ENCODE measurements around the gene MCOLN2. TPM values are rescaled to one million over a fixed set of nuclear protein-coding genes. Genes with fewer than 3 reads are reported as not detected.

Gene MCOLN2
- total RNA-seq, 1 experiment from 2014 or later, result 1.3 TPM

DNA sequence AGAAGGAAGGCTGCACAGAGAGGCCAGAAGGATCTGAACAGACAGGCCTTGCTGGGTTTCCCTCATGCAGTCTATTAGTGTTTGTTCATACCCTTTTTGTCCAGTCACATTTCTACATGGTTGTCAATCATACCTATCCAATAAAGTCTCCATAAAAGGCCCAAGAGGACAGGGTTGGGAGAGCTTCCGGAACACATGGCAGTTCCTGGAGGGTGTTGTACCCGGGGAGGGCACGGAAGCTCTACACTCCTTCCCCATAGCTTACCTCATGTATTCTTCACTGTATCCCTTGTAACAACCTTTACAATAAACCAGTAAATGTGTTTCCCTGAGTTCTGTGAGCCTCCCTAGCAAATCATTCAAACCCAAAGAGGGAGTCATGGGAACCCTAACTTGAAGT, 28.0 kb downstream of the MCOLN2 start:
- no peaks in the 10 kb centered on the region for H3K79me2 ChIP-seq (ENCODE audit: insufficient read depth, low read length)
- H2AFZ ChIP-seq (ENCODE audit: low read length), result no peak overlapping the region
- no peak overlapping the region for H2AK5ac ChIP-seq (ENCODE audit: insufficient read length, low read length)
- H2BK20ac ChIP-seq (ENCODE audit: low read depth, low read length, poor library complexity, severe bottlenecking), result no peak overlapping the region
- TF ChIP-seq, protein P1, sequence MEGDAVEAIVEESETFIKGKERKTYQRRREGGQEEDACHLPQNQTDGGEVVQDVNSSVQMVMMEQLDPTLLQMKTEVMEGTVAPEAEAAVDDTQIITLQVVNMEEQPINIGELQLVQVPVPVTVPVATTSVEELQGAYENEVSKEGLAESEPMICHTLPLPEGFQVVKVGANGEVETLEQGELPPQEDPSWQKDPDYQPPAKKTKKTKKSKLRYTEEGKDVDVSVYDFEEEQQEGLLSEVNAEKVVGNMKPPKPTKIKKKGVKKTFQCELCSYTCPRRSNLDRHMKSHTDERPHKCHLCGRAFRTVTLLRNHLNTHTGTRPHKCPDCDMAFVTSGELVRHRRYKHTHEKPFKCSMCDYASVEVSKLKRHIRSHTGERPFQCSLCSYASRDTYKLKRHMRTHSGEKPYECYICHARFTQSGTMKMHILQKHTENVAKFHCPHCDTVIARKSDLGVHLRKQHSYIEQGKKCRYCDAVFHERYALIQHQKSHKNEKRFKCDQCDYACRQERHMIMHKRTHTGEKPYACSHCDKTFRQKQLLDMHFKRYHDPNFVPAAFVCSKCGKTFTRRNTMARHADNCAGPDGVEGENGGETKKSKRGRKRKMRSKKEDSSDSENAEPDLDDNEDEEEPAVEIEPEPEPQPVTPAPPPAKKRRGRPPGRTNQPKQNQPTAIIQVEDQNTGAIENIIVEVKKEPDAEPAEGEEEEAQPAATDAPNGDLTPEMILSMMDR (conservative IDR thresholded peaks at IDR 0.05), result no peak
- H4K20me1 ChIP-seq (ENCODE audit: control insufficient read depth, insufficient read depth, insufficient read length), result no peaks in the 10 kb centered on the region
- no peak overlapping the region for H3K18ac ChIP-seq (ENCODE audit: insufficient read length, low read depth, low read length)
- no peak overlapping the region for H3K4ac ChIP-seq (ENCODE audit: low read depth, low read length)
- H3K9ac ChIP-seq (ENCODE audit: extremely low read depth, insufficient read length, low read length), result no peak overlapping the region
- no peaks in the 10 kb centered on the region for H3K79me1 ChIP-seq (ENCODE audit: insufficient read depth, low read depth, low read length, poor library complexity, severe bottlenecking)
- DNase-seq, result no peak
- no peak overlapping the region for H2BK120ac ChIP-seq (ENCODE audit: low read depth, low read length, poor library complexity, severe bottlenecking)
- no peak overlapping the region for H3K4me3 Mint-ChIP-seq
- H3K14ac ChIP-seq (ENCODE audit: insufficient read depth, low read length), result no peak overlapping the region
- H3K4me1 Mint-ChIP-seq, result peaks cover 3 to 4% of the 10 kb centered on the region in 2 experiments; a peak in 2 of 4 replicates
- H3K23ac ChIP-seq (ENCODE audit: insufficient read length, low read depth, low read length), result no peak overlapping the region
- H3K9me3 ChIP-seq (ENCODE audit: control insufficient read depth, low read depth, low read length), result no peaks in the 10 kb centered on the region
- H3K4me1 ChIP-seq (ENCODE audit: insufficient read depth, low read length), result peaks cover under 1% of the 10 kb centered on the region; the same call in 1 of the 2 replicates
- no peak overlapping the region for H3K27ac ChIP-seq (ENCODE audit: insufficient read length, low read depth, low read length)
- peaks cover 0 to 4% of the 10 kb centered on the region in 2 experiments; a peak in 2 of 5 replicates for H3K9me3 Mint-ChIP-seq
- H4K5ac ChIP-seq (ENCODE audit: insufficient read length, low read depth, low read length), result no peak overlapping the region
- no peak overlapping the region for H3T11ph ChIP-seq (ENCODE audit: low read length)
- no peaks in the 10 kb centered on the region for H3K27me3 ChIP-seq (ENCODE audit: insufficient read depth, low read length)
- no peaks in the 10 kb centered on the region; a peak in 1 of 7 replicates for H3K36me3 Mint-ChIP-seq (ENCODE audit: insufficient read depth in 1 of 3, low read depth in 3 of 3)
- WGBS (ENCODE audit: extremely low coverage, insufficient read length, low lambda C conversion rate), result no CpG with 5 or more reads among the region's 3 CpGs
- H2BK5ac ChIP-seq (ENCODE audit: insufficient read length, low read length), result no peak overlapping the region
- no peaks in the 10 kb centered on the region; the same call in 1 of the 2 replicates for H3K27me3 Mint-ChIP-seq (ENCODE audit: low read depth)
- no peak overlapping the region for H3K56ac ChIP-seq (ENCODE audit: insufficient read length, low read depth, low read length)
- H3K27ac Mint-ChIP-seq, result no peak overlapping the region
- no peaks in the 10 kb centered on the region for H3K23me2 ChIP-seq (ENCODE audit: insufficient read length, low read depth, low read length, poor library complexity, severe bottlenecking)
- no peak overlapping the region for H2BK12ac ChIP-seq (ENCODE audit: insufficient read length, low read depth, low read length)
- no peak overlapping the region for H4K8ac ChIP-seq (replicated peaks; ENCODE audit: insufficient read length, low read depth, low read length)
- H4K91ac ChIP-seq (ENCODE audit: insufficient read length, low read depth, low read length), result no peak overlapping the region
- no peak overlapping the region for H3K4me2 ChIP-seq (ENCODE audit: insufficient read depth, insufficient read length, low read length)
- H2BK15ac ChIP-seq (ENCODE audit: low read depth, low read length), result no peak overlapping the region

Data from H9 (cell line).